GM10266 (cell line): ENCODE results near the gene TGFBR2.

ENCODE experiments used
- DNase-seq: peaks from one replicate; pipeline ENCODE4 v3.0.0; 2012; ENCODE audit errors: extremely low spot score
- TF ChIP-seq, protein P1 (sequence below): IDR thresholded peaks from 2 replicates; pipeline ENCODE4 v1.5.1; 2012; ENCODE audit warnings: mild to moderate bottlenecking, low read depth; ENCODE audit not compliant: control insufficient read depth, insufficient read depth; ENCODE audit errors: missing control alignments

The TGFBR2 gene

GRCh38 chr3:30675774-30676173 lies 69.4 kb downstream of the TGFBR2 start:
- TF ChIP-seq, protein P1, sequence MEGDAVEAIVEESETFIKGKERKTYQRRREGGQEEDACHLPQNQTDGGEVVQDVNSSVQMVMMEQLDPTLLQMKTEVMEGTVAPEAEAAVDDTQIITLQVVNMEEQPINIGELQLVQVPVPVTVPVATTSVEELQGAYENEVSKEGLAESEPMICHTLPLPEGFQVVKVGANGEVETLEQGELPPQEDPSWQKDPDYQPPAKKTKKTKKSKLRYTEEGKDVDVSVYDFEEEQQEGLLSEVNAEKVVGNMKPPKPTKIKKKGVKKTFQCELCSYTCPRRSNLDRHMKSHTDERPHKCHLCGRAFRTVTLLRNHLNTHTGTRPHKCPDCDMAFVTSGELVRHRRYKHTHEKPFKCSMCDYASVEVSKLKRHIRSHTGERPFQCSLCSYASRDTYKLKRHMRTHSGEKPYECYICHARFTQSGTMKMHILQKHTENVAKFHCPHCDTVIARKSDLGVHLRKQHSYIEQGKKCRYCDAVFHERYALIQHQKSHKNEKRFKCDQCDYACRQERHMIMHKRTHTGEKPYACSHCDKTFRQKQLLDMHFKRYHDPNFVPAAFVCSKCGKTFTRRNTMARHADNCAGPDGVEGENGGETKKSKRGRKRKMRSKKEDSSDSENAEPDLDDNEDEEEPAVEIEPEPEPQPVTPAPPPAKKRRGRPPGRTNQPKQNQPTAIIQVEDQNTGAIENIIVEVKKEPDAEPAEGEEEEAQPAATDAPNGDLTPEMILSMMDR: no peak
- no peak for DNase-seq

GRCh38 chr3:30676424-30677346 lies 70.3 kb downstream of the TGFBR2 start:
- TF ChIP-seq, protein P1: no peak
- no peak for DNase-seq

GRCh38 chr3:30677347-30677685 lies 70.9 kb downstream of the TGFBR2 start:
- TF ChIP-seq, protein P1: no peak
- no peak for DNase-seq

GRCh38 chr3:30679045-30679444 lies 72.6 kb downstream of the TGFBR2 start:
- DNase-seq: no peak
- TF ChIP-seq, protein P1: no peak

GRCh38 chr3:30680789-30681648 lies 74.6 kb downstream of the TGFBR2 start:
- no peak for DNase-seq
- TF ChIP-seq, protein P1: no peak

- no peak for DNase-seq
- TF ChIP-seq, protein P1: no peak
Observed at GRCh38 chr3:30681649-30682211, 75.3 kb downstream of the TGFBR2 start.
